Astrocyte (in vitro differentiated cells and primary cell): ENCODE results near the gene GRM4.

Experiments
- EZH2 ChIP-seq: IDR thresholded peaks from 2 replicates; pipeline ENCODE4 v1.6.1; 2012; ENCODE audit warnings: mild to moderate bottlenecking, low read length, inconsistent platforms; ENCODE audit not compliant: insufficient read depth
- TF ChIP-seq, protein P1 (sequence below): IDR thresholded peaks from 2 replicates; pipeline ENCODE4 v1.5.1; 2011; ENCODE audit warnings: low read depth, mild to moderate bottlenecking, inconsistent platforms, low read length, moderate library complexity; ENCODE audit not compliant: insufficient read depth

DNA sequence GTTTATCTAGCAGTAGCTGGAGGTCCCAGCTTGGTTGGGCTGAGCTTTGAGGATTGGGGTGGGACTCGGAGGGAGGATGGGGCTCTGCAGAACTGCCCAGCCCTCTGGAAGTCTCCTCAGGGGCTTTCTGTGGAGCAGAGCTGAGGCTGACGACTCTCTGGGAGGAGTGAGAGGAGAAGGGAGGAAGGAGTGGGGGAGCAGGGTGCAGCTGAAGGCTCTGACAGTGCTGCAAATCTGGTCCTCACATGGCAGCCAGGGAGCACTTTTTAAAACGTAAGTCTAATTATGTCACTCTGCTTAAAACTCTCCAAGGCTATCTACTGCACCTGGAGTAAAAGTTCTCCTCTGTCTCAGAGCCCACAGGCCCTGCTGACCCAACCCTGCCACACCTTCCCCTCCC, 32.4 kb downstream of the GRM4 start:
- TF ChIP-seq, protein P1, sequence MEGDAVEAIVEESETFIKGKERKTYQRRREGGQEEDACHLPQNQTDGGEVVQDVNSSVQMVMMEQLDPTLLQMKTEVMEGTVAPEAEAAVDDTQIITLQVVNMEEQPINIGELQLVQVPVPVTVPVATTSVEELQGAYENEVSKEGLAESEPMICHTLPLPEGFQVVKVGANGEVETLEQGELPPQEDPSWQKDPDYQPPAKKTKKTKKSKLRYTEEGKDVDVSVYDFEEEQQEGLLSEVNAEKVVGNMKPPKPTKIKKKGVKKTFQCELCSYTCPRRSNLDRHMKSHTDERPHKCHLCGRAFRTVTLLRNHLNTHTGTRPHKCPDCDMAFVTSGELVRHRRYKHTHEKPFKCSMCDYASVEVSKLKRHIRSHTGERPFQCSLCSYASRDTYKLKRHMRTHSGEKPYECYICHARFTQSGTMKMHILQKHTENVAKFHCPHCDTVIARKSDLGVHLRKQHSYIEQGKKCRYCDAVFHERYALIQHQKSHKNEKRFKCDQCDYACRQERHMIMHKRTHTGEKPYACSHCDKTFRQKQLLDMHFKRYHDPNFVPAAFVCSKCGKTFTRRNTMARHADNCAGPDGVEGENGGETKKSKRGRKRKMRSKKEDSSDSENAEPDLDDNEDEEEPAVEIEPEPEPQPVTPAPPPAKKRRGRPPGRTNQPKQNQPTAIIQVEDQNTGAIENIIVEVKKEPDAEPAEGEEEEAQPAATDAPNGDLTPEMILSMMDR, result no peak
- no peak for TF ChIP-seq EZH2
